ENCODE data around the gene RAB36. TPM values are rescaled to one million over a fixed set of nuclear protein-coding genes. Genes with fewer than 3 reads are reported as not detected.
A peak's percentile ranks its signal among the peaks of the same experiment; 100 is the strongest.

The RAB36 gene
- total and polyA plus RNA-seq, 4 donors, result 5.4 to 15.1 (median 13.3) TPM

DNA sequence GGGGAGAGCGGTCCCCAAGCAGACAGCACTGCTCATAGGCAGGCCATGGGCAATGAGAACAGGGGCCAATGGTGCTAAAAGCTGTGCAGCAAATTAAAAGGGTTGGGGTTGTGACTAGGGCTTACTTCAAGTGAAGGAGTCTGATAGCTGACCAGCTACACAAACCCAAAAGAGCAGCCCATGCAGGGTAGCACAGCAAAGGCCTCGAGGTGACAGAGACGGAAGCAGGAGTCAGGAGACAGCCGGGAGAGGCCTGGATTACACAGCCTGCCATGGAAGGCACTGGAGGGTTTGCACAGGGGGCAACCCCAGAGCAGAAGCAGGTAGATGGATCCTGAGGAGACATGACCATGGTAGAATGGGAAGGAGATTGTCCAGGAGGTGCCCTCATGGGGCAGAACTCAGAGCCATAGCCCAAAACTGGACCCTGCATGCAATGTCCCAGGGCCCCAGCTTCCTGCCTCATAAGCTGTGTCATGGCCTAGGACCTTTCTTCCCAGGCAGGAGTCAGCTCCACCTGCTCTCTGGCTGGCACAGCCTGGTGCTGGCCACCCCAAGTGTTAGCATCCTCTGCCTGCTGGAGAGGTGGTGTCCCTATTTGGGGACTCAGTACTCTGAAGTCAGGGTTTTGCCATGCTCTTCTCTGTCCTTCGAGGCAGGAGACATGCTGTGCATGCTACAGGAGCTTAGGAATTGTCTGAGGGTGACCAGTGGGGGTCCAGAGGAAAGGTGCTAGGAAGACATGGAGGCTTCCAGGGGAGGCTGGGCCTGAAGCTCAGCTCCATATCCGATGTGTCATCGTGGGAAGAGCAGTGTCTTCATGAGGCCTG lies 36.8 kb upstream of the RAB36 start:
- WGBS (ENCODE audit: insufficient coverage), result 92% methylated on average over 7 of the region's 7 CpGs
- Histone ChIP-seq H3K27me3 (ENCODE audit: control insufficient read depth, insufficient read depth, low read length) (no peaks in the 10 kb centered on the region), H3K36me3 (ENCODE audit: control insufficient read depth, insufficient read depth, low read length) (peaks cover 98% of the 10 kb centered on the region), H3K9me3 (ENCODE audit: control insufficient read depth, insufficient read depth, low read length) (no peaks in the 10 kb centered on the region), H3K4me3 (ENCODE audit: low read depth, low read length) (no peak overlapping the region), H3K4me1 (ENCODE audit: control insufficient read depth, insufficient read depth, low read length) (peaks cover 77% of the 10 kb centered on the region), H3K27ac (ENCODE audit: low read depth, low read length) (no peak overlapping the region)
- DNase-seq (ENCODE audit: low read depth in 4 of 6, low spot score in 6 of 6), result no peak

DNA sequence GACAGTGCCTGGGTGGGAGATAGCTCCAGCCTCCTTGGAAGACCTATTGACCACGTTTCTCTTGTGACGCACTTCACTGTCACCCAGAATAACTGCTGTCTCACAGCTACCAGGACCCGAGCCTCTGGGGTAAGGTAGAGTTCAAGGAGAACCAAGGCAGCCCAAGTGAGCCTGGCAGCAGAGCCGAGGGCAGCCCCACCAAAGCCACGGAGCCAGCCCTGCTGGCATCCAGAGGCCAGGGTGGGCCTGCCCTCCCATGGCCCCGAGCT lies 36.3 kb upstream of the RAB36 start:
- 95% methylated on average over 6 of the region's 6 CpGs for WGBS (ENCODE audit: insufficient coverage)
- no peak for DNase-seq (ENCODE audit: low read depth in 4 of 6, low spot score in 6 of 6)
- no peaks in the 10 kb centered on the region for H3K9me3 ChIP-seq (ENCODE audit: control insufficient read depth, insufficient read depth, low read length)
- no peak overlapping the region for H3K4me3 ChIP-seq (ENCODE audit: low read depth, low read length)
- no peaks in the 10 kb centered on the region for H3K27me3 ChIP-seq (ENCODE audit: control insufficient read depth, insufficient read depth, low read length)
- H3K36me3 ChIP-seq (ENCODE audit: control insufficient read depth, insufficient read depth, low read length), result peaks cover 98% of the 10 kb centered on the region
- H3K4me1 ChIP-seq (ENCODE audit: control insufficient read depth, insufficient read depth, low read length), result peaks cover 77% of the 10 kb centered on the region
- no peak overlapping the region for H3K27ac ChIP-seq (ENCODE audit: low read depth, low read length)

DNA sequence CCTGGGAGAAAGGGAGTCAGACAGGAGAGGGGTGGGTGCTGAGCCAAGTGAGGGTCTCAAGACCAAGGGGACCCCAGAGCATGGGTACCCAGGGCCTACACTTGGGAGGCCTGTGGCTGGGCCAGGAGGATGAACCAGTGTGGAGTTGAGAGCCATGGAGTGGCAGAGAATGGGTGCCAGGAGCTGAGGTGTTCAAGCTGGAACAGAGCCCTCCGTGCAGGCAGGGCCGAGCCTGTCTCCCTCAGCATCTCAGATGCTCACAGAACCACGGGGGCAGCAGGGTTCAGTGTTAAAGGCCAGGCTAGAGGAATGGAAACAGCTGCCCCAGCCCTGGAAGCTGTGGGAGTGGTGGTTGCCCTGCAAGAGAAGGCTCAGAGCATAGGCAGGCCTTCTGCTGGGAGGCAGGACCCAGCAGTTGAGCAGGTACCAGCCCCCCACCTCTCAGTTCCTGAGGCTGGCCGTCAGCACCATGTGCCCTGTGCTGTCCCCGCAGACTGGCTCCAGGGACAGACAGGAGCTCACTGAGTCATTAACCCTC lies 35.8 kb upstream of the RAB36 start:
- peaks cover 98% of the 10 kb centered on the region for H3K36me3 ChIP-seq (ENCODE audit: control insufficient read depth, insufficient read depth, low read length)
- no peaks in the 10 kb centered on the region for H3K27me3 ChIP-seq (ENCODE audit: control insufficient read depth, insufficient read depth, low read length)
- no peak overlapping the region for H3K4me3 ChIP-seq (ENCODE audit: low read depth, low read length)
- peaks cover 78% of the 10 kb centered on the region for H3K4me1 ChIP-seq (ENCODE audit: control insufficient read depth, insufficient read depth, low read length)
- DNase-seq (ENCODE audit: low read depth in 4 of 6, low spot score in 6 of 6), result no peak
- H3K27ac ChIP-seq (ENCODE audit: low read depth, low read length), result no peak overlapping the region
- H3K9me3 ChIP-seq (ENCODE audit: control insufficient read depth, insufficient read depth, low read length), result no peaks in the 10 kb centered on the region
- 81% methylated on average over 3 of the region's 5 CpGs for WGBS (ENCODE audit: insufficient coverage)

DNA sequence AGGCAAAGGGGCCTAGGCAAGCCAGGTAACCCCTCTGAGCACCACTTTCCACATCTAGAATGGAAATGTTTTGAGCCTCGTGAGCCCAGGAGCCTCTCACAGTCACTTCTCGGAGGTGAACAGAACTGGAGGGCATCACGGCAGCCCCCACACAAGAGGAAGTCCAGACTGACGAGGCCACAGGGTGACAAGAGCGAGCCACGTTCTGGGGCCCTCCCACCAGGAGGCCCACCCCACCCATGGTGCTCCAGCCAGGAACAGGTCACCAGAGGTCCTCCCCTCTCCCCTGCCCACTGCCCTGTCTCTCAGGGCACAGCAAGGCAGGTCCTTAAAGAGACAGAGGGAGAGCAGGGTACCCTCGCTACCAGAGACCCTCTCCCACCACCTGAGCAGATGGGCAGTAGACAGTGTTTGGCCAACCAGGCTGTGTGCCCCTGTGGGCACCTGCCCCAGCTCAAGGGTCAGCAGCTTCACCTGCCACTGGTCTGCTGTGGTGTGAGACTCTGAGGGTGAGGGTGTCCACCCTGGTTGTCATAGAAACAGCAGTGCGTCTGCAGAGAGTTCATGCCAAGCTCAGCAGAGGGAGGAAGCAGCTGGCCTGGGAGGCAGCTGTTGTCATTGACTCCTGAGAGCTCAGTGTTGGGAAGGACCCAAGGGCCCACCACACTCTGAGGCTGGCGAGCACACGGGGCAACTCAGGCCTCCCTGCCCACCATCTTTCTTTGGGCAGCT lies 34.9 kb upstream of the RAB36 start:
- Histone ChIP-seq H3K9me3 (ENCODE audit: control insufficient read depth, insufficient read depth, low read length) (no peaks in the 10 kb centered on the region), H3K4me1 (ENCODE audit: control insufficient read depth, insufficient read depth, low read length) (peaks cover 87% of the 10 kb centered on the region), H3K27me3 (ENCODE audit: control insufficient read depth, insufficient read depth, low read length) (no peaks in the 10 kb centered on the region), H3K27ac (ENCODE audit: low read depth, low read length) (no peak overlapping the region), H3K36me3 (ENCODE audit: control insufficient read depth, insufficient read depth, low read length) (peaks cover 98% of the 10 kb centered on the region), H3K4me3 (ENCODE audit: low read depth, low read length) (no peak overlapping the region)
- peak in 2 of 6 donors; percentile 51 to 53 for DNase-seq (ENCODE audit: low read depth in 4 of 6, low spot score in 6 of 6)
- 65% methylated on average over 10 of the region's 10 CpGs for WGBS (ENCODE audit: insufficient coverage)

GRCh38 chr22:23110922-23111527 lies 34.3 kb upstream of the RAB36 start:
- H3K27ac ChIP-seq (ENCODE audit: low read depth, low read length), result no peak overlapping the region
- H3K4me3 ChIP-seq (ENCODE audit: low read depth, low read length), result no peak overlapping the region
- no peaks in the 10 kb centered on the region for H3K9me3 ChIP-seq (ENCODE audit: control insufficient read depth, insufficient read depth, low read length)
- H3K36me3 ChIP-seq (ENCODE audit: control insufficient read depth, insufficient read depth, low read length), result peaks cover 98% of the 10 kb centered on the region
- peaks cover 90% of the 10 kb centered on the region for H3K4me1 ChIP-seq (ENCODE audit: control insufficient read depth, insufficient read depth, low read length)
- 86% methylated on average over 14 of the region's 15 CpGs for WGBS (ENCODE audit: insufficient coverage)
- DNase-seq (ENCODE audit: low read depth in 4 of 6, low spot score in 6 of 6), result no peak
- H3K27me3 ChIP-seq (ENCODE audit: control insufficient read depth, insufficient read depth, low read length), result no peaks in the 10 kb centered on the region

GRCh38 chr22:23112472-23113012 lies 32.7 kb upstream of the RAB36 start:
- H3K27ac ChIP-seq (ENCODE audit: low read depth, low read length), result peak overlapping the region; percentile 58
- H3K4me1 ChIP-seq (ENCODE audit: control insufficient read depth, insufficient read depth, low read length), result peaks cover 91% of the 10 kb centered on the region
- no peaks in the 10 kb centered on the region for H3K9me3 ChIP-seq (ENCODE audit: control insufficient read depth, insufficient read depth, low read length)
- H3K27me3 ChIP-seq (ENCODE audit: control insufficient read depth, insufficient read depth, low read length), result no peaks in the 10 kb centered on the region
- H3K4me3 ChIP-seq (ENCODE audit: low read depth, low read length), result no peak overlapping the region
- peaks cover 98% of the 10 kb centered on the region for H3K36me3 ChIP-seq (ENCODE audit: control insufficient read depth, insufficient read depth, low read length)
- 80% methylated on average over 9 of the region's 9 CpGs for WGBS (ENCODE audit: insufficient coverage)
- no peak for DNase-seq (ENCODE audit: low read depth in 4 of 6, low spot score in 6 of 6)

DNA sequence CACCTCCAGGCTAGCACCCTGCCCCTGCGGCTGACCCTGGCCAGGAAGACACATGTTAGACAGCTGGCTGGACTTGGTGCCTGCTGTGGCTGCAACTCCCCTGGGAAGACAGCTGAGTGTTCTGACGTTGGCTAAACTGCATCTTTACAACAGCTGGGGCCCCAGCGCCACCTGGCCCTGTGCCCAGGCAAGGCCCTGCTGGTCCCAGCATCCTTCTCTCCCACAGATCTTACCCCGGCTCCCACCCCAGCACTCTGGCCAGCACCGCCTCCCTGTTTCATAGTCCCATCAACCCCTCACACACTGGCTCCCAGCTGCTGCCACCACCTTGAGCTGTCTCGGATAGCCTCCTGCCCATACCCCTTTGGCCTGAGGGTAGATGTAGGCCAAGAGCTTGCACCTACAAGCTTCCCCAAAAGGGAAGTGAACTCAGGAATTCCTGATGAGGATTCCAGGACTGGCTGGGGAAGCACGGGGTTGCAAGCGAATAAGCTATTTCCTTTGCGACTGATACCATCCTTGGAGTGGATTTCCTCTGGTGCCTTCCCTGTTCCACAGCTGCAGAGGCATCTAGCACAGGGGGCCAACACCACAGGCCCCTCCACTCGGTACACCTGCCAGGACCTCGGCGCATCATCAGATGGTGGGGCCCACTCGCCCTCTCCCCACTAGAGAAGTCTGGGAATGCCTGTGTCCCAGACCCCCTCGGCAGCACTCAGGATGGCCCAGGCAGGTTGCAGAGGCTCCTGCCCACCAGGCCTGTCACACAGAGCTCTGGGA lies 32.0 kb upstream of the RAB36 start:
- Histone ChIP-seq H3K9me3 (ENCODE audit: control insufficient read depth, insufficient read depth, low read length) (no peaks in the 10 kb centered on the region), H3K27ac (ENCODE audit: low read depth, low read length) (peak overlapping the region; percentile 58), H3K27me3 (ENCODE audit: control insufficient read depth, insufficient read depth, low read length) (no peaks in the 10 kb centered on the region), H3K4me1 (ENCODE audit: control insufficient read depth, insufficient read depth, low read length) (peaks cover 93% of the 10 kb centered on the region), H3K36me3 (ENCODE audit: control insufficient read depth, insufficient read depth, low read length) (peaks cover 95% of the 10 kb centered on the region), H3K4me3 (ENCODE audit: low read depth, low read length) (no peak overlapping the region)
- peak in 2 of 6 donors; percentile 63 to 74 for DNase-seq (ENCODE audit: low read depth in 4 of 6, low spot score in 6 of 6)
- WGBS (ENCODE audit: insufficient coverage), result 67% methylated on average over 14 of the region's 14 CpGs

- H3K4me1 ChIP-seq (ENCODE audit: control insufficient read depth, insufficient read depth, low read length), result peaks cover 96% of the 10 kb centered on the region
- no peaks in the 10 kb centered on the region for H3K27me3 ChIP-seq (ENCODE audit: control insufficient read depth, insufficient read depth, low read length)
- no peak overlapping the region for H3K4me3 ChIP-seq (ENCODE audit: low read depth, low read length)
- DNase-seq (ENCODE audit: low read depth in 4 of 6, low spot score in 6 of 6), result peak in 1 of 6 donors; percentile 62
- no peaks in the 10 kb centered on the region for H3K9me3 ChIP-seq (ENCODE audit: control insufficient read depth, insufficient read depth, low read length)
- peaks cover 94% of the 10 kb centered on the region for H3K36me3 ChIP-seq (ENCODE audit: control insufficient read depth, insufficient read depth, low read length)
- WGBS (ENCODE audit: insufficient coverage), result 71% methylated on average over 16 of the region's 18 CpGs
- peak overlapping the region; percentile 75 for H3K27ac ChIP-seq (ENCODE audit: low read depth, low read length)
Observed at GRCh38 chr22:23113847-23114720, 31.2 kb upstream of the RAB36 start.
